CD4-positive, alpha-beta T cell treated with Interleukin-17A for 1 hour (primary cell): ENCODE measurements around the gene CDH9.
"Not testable (repeated sequence)": the region's sequence is repeated elsewhere in the genome, so short reads cannot be mapped to it uniquely, and the experiment has no call there.

Source experiments
- DNase-seq: peaks from one replicate; pipeline ENCODE4 v3.0.0-alpha.2; 2020

CDH9 gene

GRCh38 chr5:26942481-26942880, 95.9 kb downstream of the CDH9 start:
- no peak for DNase-seq

- no peak for DNase-seq
These were observed 97.4 kb downstream of the CDH9 start for GRCh38 chr5:26940994-26941393.

- DNase-seq = no peak
These were observed 106.1 kb downstream of the CDH9 start for GRCh38 chr5:26932238-26932637.

GRCh38 chr5:26921439-26921838, 116.9 kb downstream of the CDH9 start:
- DNase-seq = no peak

- DNase-seq = no peak
These were observed 134.9 kb downstream of the CDH9 start for GRCh38 chr5:26903469-26903868.

GRCh38 chr5:26894719-26895263, 143.6 kb downstream of the CDH9 start:
- no peak for DNase-seq

GRCh38 chr5:26893078-26893477, 145.3 kb downstream of the CDH9 start:
- DNase-seq = no peak

- no peak for DNase-seq
These were observed 148.6 kb downstream of the CDH9 start for GRCh38 chr5:26889815-26890214.

GRCh38 chr5:26884481-26884880, 153.9 kb downstream of the CDH9 start:
- DNase-seq = no peak

GRCh38 chr5:26883375-26883774, 155.0 kb downstream of the CDH9 start:
- DNase-seq = no peak

GRCh38 chr5:26881901-26882300, 156.5 kb downstream of the CDH9 start:
- no peak for DNase-seq

- no peak for DNase-seq
These were observed 161.2 kb downstream of the CDH9 start for GRCh38 chr5:26877154-26877553.

- DNase-seq = no peak
These were observed 166.0 kb downstream of the CDH9 start for GRCh38 chr5:26872337-26872736.

- no peak for DNase-seq
These were observed 168.6 kb downstream of the CDH9 start for GRCh38 chr5:26869781-26870180.

GRCh38 chr5:26868504-26868903, 169.9 kb downstream of the CDH9 start:
- no peak for DNase-seq

- DNase-seq = no peak
These were observed 174.3 kb downstream of the CDH9 start for GRCh38 chr5:26864061-26864460.

GRCh38 chr5:26856238-26856637, 182.1 kb downstream of the CDH9 start:
- no peak for DNase-seq

GRCh38 chr5:26852450-26852849, 185.9 kb downstream of the CDH9 start:
- DNase-seq = not testable (repeated sequence)

- DNase-seq = no peak
These were observed 191.2 kb downstream of the CDH9 start for GRCh38 chr5:26847041-26847736.

- no peak for DNase-seq
These were observed 194.7 kb downstream of the CDH9 start for GRCh38 chr5:26843677-26844076.

- no peak for DNase-seq
These were observed 204.8 kb downstream of the CDH9 start for GRCh38 chr5:26833596-26833995.
